Naive thymus-derived CD4-positive, alpha-beta T cell (primary cell): Measurements from ENCODE around the gene FAM209A. TPM values are rescaled to one million over a fixed set of nuclear protein-coding genes. Genes with fewer than 3 reads are reported as not detected.

Experiments used
- ATAC-seq: fragments of 150-1000 bp; cut with Tn5 transposase; 2 replicates; pipeline ENCODE4 v1.10.0; 2021; ENCODE audit warnings: mild to moderate bottlenecking, moderate library complexity
- CTCF ChIA-PET: fragments of 350-600 bp; sonication (Branson Sonifier 250); formaldehyde crosslinking; loops from one replicate; lab custom pipeline; 2021; ENCODE audit warnings: antibody characterized with exemption; lab: Charles Lee
- POLR2A ChIA-PET: fragments of 350-600 bp; sonication (Branson Sonifier 250); formaldehyde crosslinking; loops from one replicate; lab custom pipeline; 2021; ENCODE audit warnings: antibody characterized with exemption, inconsistent platforms; lab: Charles Lee
- DNase-seq, 9 donors: peaks; one replicate each; pipeline versions ENCODE4 v3.0.0 to v3.0.0-alpha.2; 2020 to 2022; ENCODE audit warnings: mixed read lengths in 1 of 9
- H3K27ac ChIP-seq: one replicate; pipeline ENCODE4 v1.7.0; 2013; ENCODE audit warnings: mild to moderate bottlenecking, low read depth, low read length, moderate library complexity
- H3K27me3 ChIP-seq, 2 donors: one replicate each; pipeline ENCODE4 v1.7.0; 2013; ENCODE audit warnings: low read length in 2 of 2, mild to moderate bottlenecking in 2 of 2, moderate library complexity in 2 of 2; ENCODE audit not compliant: control insufficient read depth in 2 of 2, insufficient read depth in 2 of 2
- H3K36me3 ChIP-seq, 3 experiments: 1 replicate in 2 of 3; 2 replicates in 1 of 3; pipeline ENCODE4 v1.7.0; 2013; ENCODE audit warnings: low read length in 3 of 3, mild to moderate bottlenecking in 3 of 3, moderate library complexity in 1 of 3; ENCODE audit not compliant: insufficient read depth in 3 of 3, control insufficient read depth in 2 of 3
- H3K4me1 ChIP-seq, 2 donors: one replicate each; pipeline ENCODE4 v1.7.0; 2013; ENCODE audit warnings: low read length in 2 of 2, mild to moderate bottlenecking in 2 of 2, moderate library complexity in 1 of 2; ENCODE audit not compliant: control insufficient read depth in 2 of 2, insufficient read depth in 2 of 2
- H3K4me3 ChIP-seq: 2 replicates; pipeline ENCODE4 v1.7.0; 2013; ENCODE audit warnings: mild to moderate bottlenecking, low read length
- H3K9me3 ChIP-seq, 3 experiments: 1 replicate in 2 of 3; 2 replicates in 1 of 3; pipeline ENCODE4 v1.7.0; 2013; ENCODE audit warnings: low read length in 3 of 3; ENCODE audit not compliant: control insufficient read depth in 2 of 3
- H3K27ac Mint-ChIP-seq, 9 donors: one replicate each; pipeline ENCODE4 v1.8.0; 2020 to 2022; ENCODE audit warnings: mixed read lengths in 9 of 9, mild to moderate bottlenecking in 8 of 9, moderate library complexity in 5 of 9, inconsistent platforms in 2 of 9
- H3K27me3 Mint-ChIP-seq, 5 donors: one replicate each; pipeline ENCODE4 v1.8.0; 2021 to 2022; ENCODE audit warnings: mixed read lengths in 5 of 5, mild to moderate bottlenecking in 1 of 5
- H3K36me3 Mint-ChIP-seq, 5 donors: one replicate each; pipeline ENCODE4 v1.8.0; 2020 to 2022; ENCODE audit warnings: mixed read lengths in 5 of 5, mild to moderate bottlenecking in 3 of 5, inconsistent platforms in 1 of 5
- H3K4me1 Mint-ChIP-seq, 7 donors: one replicate each; pipeline ENCODE4 v1.8.0; 2020 to 2022; ENCODE audit warnings: mixed read lengths in 7 of 7, mild to moderate bottlenecking in 3 of 7, inconsistent platforms in 1 of 7
- H3K4me3 Mint-ChIP-seq, 10 donors: one replicate each; pipeline ENCODE4 v1.8.0; 2020 to 2022; ENCODE audit warnings: mild to moderate bottlenecking in 10 of 10, mixed read lengths in 10 of 10, moderate library complexity in 6 of 10, inconsistent platforms in 2 of 10
- H3K9me3 Mint-ChIP-seq, 11 donors: one replicate each; pipeline ENCODE4 v1.8.0; 2020 to 2022; ENCODE audit warnings: mixed read lengths in 11 of 11, mild to moderate bottlenecking in 4 of 11, inconsistent platforms in 1 of 11, moderate library complexity in 1 of 11
- intact Hi-C, 2 donors: fragments of 100-400 bp; cut with micrococcal nuclease; formaldehyde crosslinking; loops; one replicate each; pipeline ENCODE4 v1.15.1; 2023
- polyA plus RNA-seq, 2 donors: library from polyadenylated mRNA; unstranded; fragments of 300-500 nt; fragmentation: Illumina TruSeq; gene quantifications; one replicate each; pipeline ENCODE4 v1.2.3, GENCODE V29; 2021
- total RNA-seq, 6 experiments: library from RNA in 5 of 6; stranded (reverse) in 5 of 6; gene quantifications; 1 replicate in 5 of 6; 2 replicates in 1 of 6; pipeline ENCODE4 v1.2.3 and lab custom pipeline; 2021 to 2026

The FAM209A gene
- total and polyA plus RNA-seq, 7 experiments from 2014 or later: 0.35 to 6.5 (median 3.7) TPM

DNA sequence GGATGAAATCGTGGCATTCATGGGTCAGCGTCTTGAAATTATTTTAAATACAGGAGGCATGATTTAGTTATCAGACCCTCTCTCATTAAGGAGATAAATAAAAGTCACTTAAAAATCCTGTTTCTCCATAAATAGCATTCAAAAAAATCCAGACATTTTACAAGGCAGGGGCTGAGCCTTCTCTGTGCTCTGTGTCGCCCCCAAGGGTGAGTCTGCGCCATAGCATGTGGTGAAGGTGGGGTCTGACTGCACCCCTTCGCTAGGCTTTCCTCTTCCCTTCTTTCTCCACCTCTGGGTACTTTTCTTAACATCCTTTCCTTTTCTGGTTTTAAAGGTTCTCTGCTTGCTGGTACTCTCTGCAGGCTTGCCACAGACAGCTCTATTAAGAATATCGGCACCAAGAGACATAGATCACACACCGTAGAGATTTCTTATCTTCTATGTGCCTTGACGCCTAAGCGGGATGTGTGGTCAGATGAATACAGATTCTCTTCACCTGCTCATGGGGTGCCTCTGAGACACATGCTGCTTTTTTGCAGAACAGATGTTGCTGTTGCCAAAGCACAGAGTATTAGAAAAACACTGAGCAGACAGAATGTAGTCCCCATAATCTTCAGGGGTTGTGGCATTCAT lies 20.1 kb upstream of the FAM209A start:
- CTCF ChIA-PET: interaction anchor here (0.6 to 0.8 kb wide), 2 partner anchors 106 to 111 kb away, joined by 3 read pairs; no protein-coding TSS in a partner anchor
- peak overlapping the region; percentile 6 to 82 (median 55) for H3K27ac Mint-ChIP-seq

DNA sequence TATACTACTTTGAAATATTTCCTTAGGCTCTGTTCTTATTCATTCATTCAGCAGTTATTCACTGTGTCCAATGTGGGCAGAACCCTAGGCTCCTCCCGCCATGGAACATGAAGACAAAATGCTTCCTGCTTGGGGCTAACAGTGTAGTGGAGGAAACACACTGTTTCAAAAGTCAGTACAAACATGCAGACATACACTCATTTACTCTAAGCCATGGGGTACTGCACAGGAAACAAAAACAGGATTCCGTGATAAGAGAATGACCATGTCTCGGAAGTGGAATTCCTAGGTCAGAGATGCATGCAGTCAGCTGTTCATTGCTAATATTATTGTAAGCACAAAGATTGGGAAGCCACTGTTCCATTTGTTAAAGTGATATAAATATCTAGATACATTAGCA lies 18.4 kb upstream of the FAM209A start:
- ATAC-seq (no peak), DNase-seq (no peak)
- intact Hi-C loops: no loop called here
- no peaks in the 10 kb centered on the region for H3K27me3 ChIP-seq
- POLR2A ChIA-PET: no interaction called here
- CTCF ChIA-PET: no interaction called here
- no peak overlapping the region for H3K4me3 Mint-ChIP-seq
- H3K36me3 Mint-ChIP-seq: peaks cover 0 to 9% (median 3%) of the 10 kb centered on the region in 5 donors
- peaks cover 4 to 75% (median 36%) of the 10 kb centered on the region in 7 donors for H3K4me1 Mint-ChIP-seq
- H3K4me1 ChIP-seq: peaks cover 0 to 4% of the 10 kb centered on the region in 2 donors
- H3K36me3 ChIP-seq: no peaks in the 10 kb centered on the region
- H3K27ac ChIP-seq: no peak overlapping the region
- H3K27me3 Mint-ChIP-seq: no peaks in the 10 kb centered on the region
- H3K9me3 ChIP-seq: no peaks in the 10 kb centered on the region
- no peaks in the 10 kb centered on the region for H3K9me3 Mint-ChIP-seq
- peak overlapping the region in 2 of 9 donors; percentile 42 to 70 for H3K27ac Mint-ChIP-seq
- no peak overlapping the region for H3K4me3 ChIP-seq

More for the DNA sequence above, 20.1 kb upstream of the FAM209A start:
- H3K4me1 Mint-ChIP-seq: peaks cover 4 to 67% (median 28%) of the 10 kb centered on the region in 7 donors
- H3K27me3 Mint-ChIP-seq: no peaks in the 10 kb centered on the region
- no peak overlapping the region for H3K27ac ChIP-seq
- no peaks in the 10 kb centered on the region for H3K9me3 Mint-ChIP-seq
- H3K27me3 ChIP-seq: no peaks in the 10 kb centered on the region
- POLR2A ChIA-PET: interaction anchor here (1.0 kb wide), 1 partner anchor 98 kb away, joined by 4 read pairs; no protein-coding TSS in a partner anchor
- DNase-seq (peak in 6 of 9 donors; percentile 8 to 49 (median 32)), ATAC-seq (peak; percentile 83)
- intact Hi-C loops: loop anchor here in 1 of 2 donors (1.0 kb wide), 1 partner anchor 104 kb away; no protein-coding TSS in a partner anchor
- H3K4me3 Mint-ChIP-seq: peak overlapping the region in 5 of 10 donors; percentile 1 to 33 (median 21)
- no peak overlapping the region for H3K4me3 ChIP-seq
- H3K36me3 Mint-ChIP-seq: peaks cover 0 to 9% (median 5%) of the 10 kb centered on the region in 5 donors
- H3K36me3 ChIP-seq: no peaks in the 10 kb centered on the region
- peaks cover 0 to 4% of the 10 kb centered on the region in 2 donors for H3K4me1 ChIP-seq
- no peaks in the 10 kb centered on the region for H3K9me3 ChIP-seq

DNA sequence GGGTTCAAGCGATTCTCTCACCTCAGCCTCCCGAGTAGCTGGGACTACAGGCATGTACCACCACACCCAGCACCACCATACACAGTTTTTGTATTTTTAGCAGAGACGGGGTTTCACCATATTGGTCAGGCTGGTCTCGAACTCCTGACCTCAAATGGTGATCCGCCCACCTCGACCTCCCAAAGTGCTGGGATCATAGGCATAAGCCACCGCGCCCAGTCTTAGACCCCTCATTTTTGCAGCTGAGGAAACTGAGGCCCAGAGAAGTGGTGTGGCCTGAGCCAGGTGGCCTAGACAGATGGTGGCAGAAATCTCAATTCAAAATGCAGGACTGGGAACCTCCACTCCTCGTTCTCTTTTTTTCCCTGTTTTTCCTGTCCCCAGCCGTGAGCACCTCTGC lies 12.6 kb upstream of the FAM209A start:
- Histone ChIP-seq H3K36me3 (peaks cover 0 to 36% (median under 1%) of the 10 kb centered on the region in 3 experiments), H3K9me3 (no peaks in the 10 kb centered on the region), H3K4me3 (no peak overlapping the region), H3K27ac (no peak overlapping the region), H3K4me1 (no peaks in the 10 kb centered on the region), H3K27me3 (no peaks in the 10 kb centered on the region)
- ATAC-seq: no peak
- POLR2A ChIA-PET: no interaction called here
- intact Hi-C loops: no loop called here
- Mint-ChIP-seq H3K4me1 (peaks cover 0 to 32% (median 13%) of the 10 kb centered on the region in 7 donors), H3K4me3 (no peak overlapping the region), H3K36me3 (peaks cover 4 to 42% (median 6%) of the 10 kb centered on the region in 5 donors), H3K27me3 (no peaks in the 10 kb centered on the region), H3K27ac (peak overlapping the region in 2 of 9 donors; percentile 72 to 77), H3K9me3 (no peaks in the 10 kb centered on the region)
- CTCF ChIA-PET: no interaction called here
- no peak for DNase-seq

DNA sequence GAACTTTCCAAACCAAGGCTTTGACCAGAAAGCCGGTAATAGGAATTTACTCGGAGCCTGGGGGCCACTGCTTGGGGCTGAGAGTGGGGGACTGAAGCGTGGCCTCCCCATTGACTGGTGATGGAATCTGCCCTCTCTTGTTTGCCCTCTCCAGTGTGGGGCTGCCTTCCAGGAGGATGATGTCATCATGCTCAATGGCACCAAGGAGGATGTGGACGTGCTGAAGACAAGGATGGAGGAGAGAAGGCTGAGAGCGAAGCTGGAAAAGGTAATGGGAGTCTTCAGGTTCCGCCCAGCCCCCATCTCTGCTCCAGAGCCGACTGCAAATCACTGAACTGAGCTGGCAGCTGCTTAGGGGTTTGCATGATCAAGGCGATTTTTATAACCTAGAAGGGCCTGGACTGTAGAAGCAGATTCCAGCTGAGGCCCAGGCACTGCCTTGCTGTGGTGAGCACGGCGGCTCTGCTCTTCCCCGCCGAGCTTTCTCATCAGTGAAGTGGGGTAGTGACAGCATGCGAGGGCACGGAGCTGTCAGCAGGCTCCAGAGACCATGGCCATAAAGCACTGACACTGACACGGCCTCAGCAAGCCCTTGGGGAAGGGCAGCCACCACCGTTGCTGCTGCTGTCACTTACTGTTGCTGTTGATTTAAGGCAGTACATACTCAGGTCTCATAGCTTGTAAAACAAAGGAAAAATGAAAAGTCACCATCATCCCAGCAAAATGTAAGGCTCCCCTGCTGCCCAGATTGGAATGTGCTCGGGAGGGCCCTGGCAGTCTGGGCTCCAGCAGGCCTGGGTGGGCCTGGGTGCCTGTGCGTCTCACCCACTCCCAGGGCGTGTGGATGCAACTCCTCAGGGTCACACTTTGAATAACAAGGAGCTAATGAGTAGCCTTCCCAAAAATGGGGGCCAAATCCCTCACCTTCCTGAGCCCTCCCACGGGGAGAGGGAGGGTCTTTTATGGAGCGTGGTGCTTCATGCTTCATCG lies 11.1 kb upstream of the FAM209A start:
- Histone ChIP-seq H3K27ac (no peak overlapping the region), H3K4me1 (no peaks in the 10 kb centered on the region), H3K27me3 (no peaks in the 10 kb centered on the region), H3K9me3 (peaks cover 0 to 4% (median 0%) of the 10 kb centered on the region in 3 experiments), H3K36me3 (peaks cover 5 to 51% (median 13%) of the 10 kb centered on the region in 3 experiments), H3K4me3 (no peak overlapping the region)
- Mint-ChIP-seq H3K9me3 (peaks cover 0 to 5% (median 0%) of the 10 kb centered on the region in 11 donors), H3K36me3 (peaks cover 17 to 51% (median 19%) of the 10 kb centered on the region in 5 donors), H3K4me1 (peaks cover 0 to 24% (median 8%) of the 10 kb centered on the region in 7 donors), H3K4me3 (no peak overlapping the region), H3K27ac (peak overlapping the region in 1 of 9 donors; percentile 43), H3K27me3 (no peaks in the 10 kb centered on the region)
- ATAC-seq (no peak), DNase-seq (no peak)
- CTCF ChIA-PET: interaction anchor here (0.7 kb wide), 1 partner anchor 1831 kb away, joined by 3 read pairs; no protein-coding TSS in a partner anchor
- POLR2A ChIA-PET: no interaction called here
- intact Hi-C loops: no loop called here

DNA sequence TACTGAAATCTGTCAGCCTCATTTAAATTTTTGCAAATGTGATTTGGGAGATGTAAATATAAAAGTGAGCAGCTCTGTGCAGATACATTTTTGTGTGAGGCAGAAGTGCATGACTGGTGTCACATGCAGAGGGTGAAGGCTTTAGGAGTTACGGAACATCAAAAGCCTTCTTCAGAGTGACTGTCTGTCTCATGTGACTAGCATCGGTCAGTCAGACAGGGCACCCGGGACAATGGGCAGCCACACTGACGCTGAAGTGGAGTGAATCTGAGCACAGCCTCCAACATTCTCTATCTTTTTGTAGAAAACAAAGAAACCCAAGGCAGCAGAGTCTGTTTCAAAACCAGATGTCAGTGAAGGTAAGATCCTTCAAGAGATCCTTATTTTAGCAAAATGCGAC lies 7.9 kb upstream of the FAM209A start:
- ChIA-PET POLR2A (no interaction called here), CTCF (no interaction called here)
- no peaks in the 10 kb centered on the region for H3K4me1 ChIP-seq
- no peak overlapping the region for H3K4me3 ChIP-seq
- no peak for ATAC-seq
- no peak for DNase-seq
- no peaks in the 10 kb centered on the region for H3K27me3 Mint-ChIP-seq
- no peak overlapping the region for H3K27ac ChIP-seq
- H3K36me3 ChIP-seq: peaks cover 14 to 70% (median 20%) of the 10 kb centered on the region in 3 experiments
- no peak overlapping the region for H3K27ac Mint-ChIP-seq
- peaks cover 0 to 10% (median 0%) of the 10 kb centered on the region in 7 donors for H3K4me1 Mint-ChIP-seq
- H3K9me3 ChIP-seq: peaks cover 0 to 35% (median 5%) of the 10 kb centered on the region in 3 experiments
- H3K27me3 ChIP-seq: no peaks in the 10 kb centered on the region
- H3K4me3 Mint-ChIP-seq: no peak overlapping the region
- H3K9me3 Mint-ChIP-seq: peaks cover 0 to 36% (median 16%) of the 10 kb centered on the region in 11 donors
- intact Hi-C loops: loop anchor here (1.0 to 5.0 kb wide), 2 partner anchors 116 to 269 kb away; partner anchors contain the start of gene MC3R (in 1 of the 2)
- peaks cover 29 to 82% (median 48%) of the 10 kb centered on the region in 5 donors for H3K36me3 Mint-ChIP-seq

DNA sequence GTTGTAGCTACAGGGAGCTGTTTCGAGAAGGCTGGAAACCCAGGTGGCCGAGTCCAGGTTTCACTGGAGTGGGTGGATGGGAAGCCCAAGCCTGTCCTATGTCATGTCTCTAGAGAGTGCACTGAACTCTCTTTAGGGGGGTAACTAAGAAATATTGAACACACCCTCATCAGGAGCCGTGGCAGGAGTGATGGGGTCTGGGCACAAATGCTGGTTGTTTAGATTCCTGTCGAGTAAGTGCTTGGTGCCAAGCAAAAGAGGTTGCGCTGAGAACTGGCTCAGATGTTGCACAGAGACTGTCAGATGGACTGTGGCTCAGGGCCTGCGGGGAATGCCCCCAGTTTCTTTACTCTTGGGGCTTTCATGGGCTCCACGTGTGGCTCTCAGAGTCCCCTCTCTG lies 7.3 kb upstream of the FAM209A start:
- H3K4me1 Mint-ChIP-seq: peaks cover 0 to 11% (median 0%) of the 10 kb centered on the region in 7 donors
- no peak overlapping the region for H3K4me3 Mint-ChIP-seq
- no peak overlapping the region for H3K27ac Mint-ChIP-seq
- CTCF ChIA-PET: no interaction called here
- intact Hi-C loops: loop anchor here in 1 of 2 donors (5.0 kb wide), 1 partner anchor 270 kb away; the partner anchor contains the start of gene MC3R
- DNase-seq (no peak), ATAC-seq (no peak)
- peaks cover 29 to 87% (median 52%) of the 10 kb centered on the region in 5 donors for H3K36me3 Mint-ChIP-seq
- H3K9me3 Mint-ChIP-seq: peaks cover 0 to 41% (median 18%) of the 10 kb centered on the region in 11 donors
- Histone ChIP-seq H3K27me3 (no peaks in the 10 kb centered on the region), H3K36me3 (peaks cover 14 to 66% (median 20%) of the 10 kb centered on the region in 3 experiments), H3K27ac (no peak overlapping the region), H3K4me3 (no peak overlapping the region), H3K4me1 (no peaks in the 10 kb centered on the region), H3K9me3 (peaks cover 0 to 39% (median 5%) of the 10 kb centered on the region in 3 experiments)
- POLR2A ChIA-PET: no interaction called here
- no peaks in the 10 kb centered on the region for H3K27me3 Mint-ChIP-seq
